ENCODE data around the gene LRP1. TPM values are rescaled to one million over a fixed set of nuclear protein-coding genes. Genes with fewer than 3 reads are reported as not detected.

Gene LRP1
- total RNA-seq, 1 donor from 2014 or later, result 591 TPM

DNA sequence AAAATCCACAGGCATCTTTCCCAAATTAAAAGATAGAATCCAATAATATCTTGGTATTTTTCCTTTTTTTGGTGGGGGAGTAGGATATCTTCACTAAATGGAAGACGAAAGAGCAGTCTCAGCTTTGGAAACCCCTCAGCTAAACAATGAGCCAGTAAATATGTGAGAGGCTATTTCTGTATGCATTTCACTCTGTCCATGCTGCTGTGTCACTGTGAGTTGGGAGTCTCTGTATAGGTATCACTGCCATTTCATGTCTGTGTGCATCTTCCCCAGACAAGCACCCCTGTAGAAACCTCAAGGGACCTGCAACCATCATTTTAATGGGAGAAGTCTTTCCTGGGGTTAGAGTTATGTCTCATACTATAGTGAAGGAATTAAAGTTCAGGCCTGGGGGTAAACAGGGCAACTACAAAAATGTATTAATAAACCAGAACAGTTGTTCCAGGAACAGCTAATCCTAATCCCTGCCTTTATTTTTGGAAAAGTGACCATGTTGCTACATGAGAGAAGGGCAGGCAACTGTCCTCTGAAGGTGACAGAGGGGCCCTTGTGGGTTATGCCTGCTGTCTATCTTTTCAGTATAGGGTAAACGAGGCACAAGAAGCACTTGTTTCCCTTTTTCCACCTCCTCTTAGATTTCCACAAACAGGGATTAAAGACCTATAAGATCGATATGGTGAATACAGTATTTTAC, 134.0 kb downstream of the LRP1 start:
- no peak for DNase-seq (ENCODE audit: extremely low spot score, unreplicated experiment)
- peaks cover 2% of the 10 kb centered on the region for H3K4me1 Mint-ChIP-seq (ENCODE audit: unreplicated experiment)
- peaks cover 30% of the 10 kb centered on the region for H3K36me3 Mint-ChIP-seq (ENCODE audit: unreplicated experiment)
- H3K9me3 Mint-ChIP-seq (ENCODE audit: unreplicated experiment), result no peaks in the 10 kb centered on the region
- H3K27me3 Mint-ChIP-seq (ENCODE audit: unreplicated experiment), result no peaks in the 10 kb centered on the region
- no peak overlapping the region for H3K4me3 Mint-ChIP-seq (ENCODE audit: unreplicated experiment)
- TF ChIP-seq, protein P1, sequence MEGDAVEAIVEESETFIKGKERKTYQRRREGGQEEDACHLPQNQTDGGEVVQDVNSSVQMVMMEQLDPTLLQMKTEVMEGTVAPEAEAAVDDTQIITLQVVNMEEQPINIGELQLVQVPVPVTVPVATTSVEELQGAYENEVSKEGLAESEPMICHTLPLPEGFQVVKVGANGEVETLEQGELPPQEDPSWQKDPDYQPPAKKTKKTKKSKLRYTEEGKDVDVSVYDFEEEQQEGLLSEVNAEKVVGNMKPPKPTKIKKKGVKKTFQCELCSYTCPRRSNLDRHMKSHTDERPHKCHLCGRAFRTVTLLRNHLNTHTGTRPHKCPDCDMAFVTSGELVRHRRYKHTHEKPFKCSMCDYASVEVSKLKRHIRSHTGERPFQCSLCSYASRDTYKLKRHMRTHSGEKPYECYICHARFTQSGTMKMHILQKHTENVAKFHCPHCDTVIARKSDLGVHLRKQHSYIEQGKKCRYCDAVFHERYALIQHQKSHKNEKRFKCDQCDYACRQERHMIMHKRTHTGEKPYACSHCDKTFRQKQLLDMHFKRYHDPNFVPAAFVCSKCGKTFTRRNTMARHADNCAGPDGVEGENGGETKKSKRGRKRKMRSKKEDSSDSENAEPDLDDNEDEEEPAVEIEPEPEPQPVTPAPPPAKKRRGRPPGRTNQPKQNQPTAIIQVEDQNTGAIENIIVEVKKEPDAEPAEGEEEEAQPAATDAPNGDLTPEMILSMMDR (IDR thresholded peaks at IDR 0.05), result no peak
- no peak overlapping the region for H3K27ac Mint-ChIP-seq (ENCODE audit: unreplicated experiment)

Small RNA genes within 50 kb of the gene (microRNA-seq; reads per million reads assigned to microRNA genes)
- gene MIR1228 (ENCODE audit: unreplicated experiment), result 11.0 reads per million, percentile 14 among the genes with 10 or more reads in this experiment

Other genes starting within 250 kb of the LRP1 start
- not detected in 2 replicates for gene SDR9C7, start 194.1 kb upstream of the LRP1 start, total RNA-seq
- 0.16 and 0.27 TPM in 2 replicates for gene RDH16, start 170.9 kb upstream of the LRP1 start, total RNA-seq
- gene ZBTB39, start 121.9 kb upstream of the LRP1 start, total RNA-seq, result 6.4 and 7.0 TPM in 2 replicates
- not detected in 2 replicates for gene TAC3, start 112.0 kb upstream of the LRP1 start, total RNA-seq
- not detected in 2 replicates for gene MYO1A, start 78.4 kb upstream of the LRP1 start, total RNA-seq
- 12.1 and 14.5 TPM in 2 replicates for gene NEMP1, start 49.7 kb upstream of the LRP1 start, total RNA-seq
- 41.9 and 42.8 TPM in 2 replicates for gene NAB2, start 39.4 kb upstream of the LRP1 start, total RNA-seq
- gene STAT6, start 17.1 kb upstream of the LRP1 start, total RNA-seq, result 154 and 161 TPM in 2 replicates
- not detected in 2 replicates for gene LRP1-AS, start 19.1 kb downstream of the LRP1 start, total RNA-seq
- gene NXPH4, start 88.3 kb downstream of the LRP1 start, total RNA-seq, result 62.6 and 63.8 TPM in 2 replicates
- 263 and 290 TPM in 2 replicates for gene SHMT2, start 101.2 kb downstream of the LRP1 start, total RNA-seq
- 1.8 and 2.4 TPM in 2 replicates for gene STAC3, start 122.7 kb downstream of the LRP1 start, total RNA-seq

All from osteocyte (in vitro differentiated cells).